ENCODE data around the gene AK8.

GRCh38 chr9:132857616-132858342 is 20.3 kb downstream of the AK8 start:
- no peak for TF ChIP-seq CTCF (IDR thresholded peaks at IDR 0.05)
- no peak for TF ChIP-seq NFIC (IDR thresholded peaks at IDR 0.05; ENCODE audit: borderline replicate concordance)
- TF ChIP-seq MAX (IDR thresholded peaks at IDR 0.05; ENCODE audit: low read depth), result no peak
- no peak for TF ChIP-seq SIN3A (IDR thresholded peaks at IDR 0.05; ENCODE audit: borderline replicate concordance, low read depth, low read length)
- no peak for TF ChIP-seq POLR2AphosphoS5 (IDR thresholded peaks at IDR 0.05; ENCODE audit: low read depth, low read length)
- TF ChIP-seq EZH2phosphoT487 (IDR thresholded peaks at IDR 0.05; ENCODE audit: borderline replicate concordance, low read depth), result no peak
- TF ChIP-seq GABPA (IDR thresholded peaks at IDR 0.05; ENCODE audit: low read depth), result no peak
- no peak for TF ChIP-seq USF2 (IDR thresholded peaks at IDR 0.05; ENCODE audit: borderline replicate concordance, low read depth, low read length)
- no peak for TF ChIP-seq ZBTB33 (IDR thresholded peaks at IDR 0.05; ENCODE audit: borderline replicate concordance, low read depth)
